Measurements from ENCODE around the gene ZBTB1.

DNA sequence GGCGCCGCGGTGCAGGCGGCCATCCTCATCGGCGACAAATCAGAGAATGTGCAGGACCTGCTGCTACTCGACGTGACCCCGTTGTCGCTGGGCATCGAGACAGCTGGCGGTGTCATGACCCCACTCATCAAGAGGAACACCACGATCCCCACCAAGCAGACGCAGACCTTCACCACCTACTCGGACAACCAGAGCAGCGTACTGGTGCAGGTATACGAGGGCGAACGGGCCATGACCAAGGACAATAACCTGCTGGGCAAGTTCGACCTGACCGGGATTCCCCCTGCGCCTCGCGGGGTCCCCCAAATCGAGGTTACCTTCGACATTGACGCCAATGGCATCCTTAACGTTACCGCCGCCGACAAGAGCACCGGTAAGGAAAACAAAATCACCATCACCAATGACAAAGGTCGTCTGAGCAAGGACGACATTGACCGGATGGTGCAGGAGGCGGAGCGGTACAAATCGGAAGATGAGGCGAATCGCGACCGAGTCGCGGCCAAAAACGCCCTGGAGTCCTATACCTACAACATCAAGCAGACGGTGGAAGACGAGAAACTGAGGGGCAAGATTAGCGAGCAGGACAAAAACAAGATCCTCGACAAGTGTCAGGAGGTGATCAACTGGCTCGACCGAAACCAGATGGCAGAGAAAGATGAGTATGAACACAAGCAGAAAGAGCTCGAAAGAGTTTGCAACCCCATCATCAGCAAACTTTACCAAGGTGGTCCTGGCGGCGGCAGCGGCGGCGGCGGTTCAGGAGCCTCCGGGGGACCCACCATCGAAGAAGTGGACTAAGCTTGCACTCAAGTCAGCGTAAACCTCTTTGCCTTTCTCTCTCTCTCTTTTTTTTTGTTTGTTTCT is 37.6 kb downstream of the ZBTB1 start:
- TF ChIP-seq EP300 (IDR thresholded peaks at IDR 0.05; ENCODE audit: low read length): no peak
- TF ChIP-seq, protein P1, sequence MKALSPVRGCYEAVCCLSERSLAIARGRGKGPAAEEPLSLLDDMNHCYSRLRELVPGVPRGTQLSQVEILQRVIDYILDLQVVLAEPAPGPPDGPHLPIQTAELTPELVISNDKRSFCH (CRISPR knock-in tag; IDR thresholded peaks at IDR 0.05): no peak
- TF ChIP-seq, protein P1 (tag; IDR thresholded peaks at IDR 0.05): no peak
